HG03280 (cell line): ENCODE measurements around the gene CERS1.

Experiments
- ATAC-seq: cut with Tn5 transposase; IDR thresholded peaks from one replicate; pipeline ENCODE4 v1.9.1; 2021; ENCODE audit warnings: mild to moderate bottlenecking, moderate library complexity; ENCODE audit not compliant: unreplicated experiment

Gene CERS1

GRCh38 chr19:18843960-18844359 is 52.0 kb downstream of the CERS1 start:
- no peak for ATAC-seq

- no peak for ATAC-seq
Observed at GRCh38 chr19:18842166-18842565, 53.8 kb downstream of the CERS1 start.

- no peak for ATAC-seq
Observed at GRCh38 chr19:18841400-18841799, 54.6 kb downstream of the CERS1 start.

GRCh38 chr19:18840288-18841267 is 55.4 kb downstream of the CERS1 start:
- ATAC-seq, result no peak

- no peak for ATAC-seq
Observed at GRCh38 chr19:18839465-18840287, 56.3 kb downstream of the CERS1 start.

- ATAC-seq, result no peak
Observed at GRCh38 chr19:18834644-18834984, 61.3 kb downstream of the CERS1 start.

- ATAC-seq, result no peak
Observed at GRCh38 chr19:18833849-18834643, 61.9 kb downstream of the CERS1 start.

GRCh38 chr19:18833141-18833476 is 62.8 kb downstream of the CERS1 start:
- no peak for ATAC-seq

GRCh38 chr19:18832306-18833140 is 63.4 kb downstream of the CERS1 start:
- ATAC-seq, result peak; percentile 32

- peak; percentile 74 for ATAC-seq
Observed at GRCh38 chr19:18831524-18832305, 64.2 kb downstream of the CERS1 start, which contains the start of gene UPF1. Gene UPF1 (plus strand): TSS chr19:18831959. CDS start chr19:18832210, 251 bp downstream.

GRCh38 chr19:18830488-18830887 is 65.5 kb downstream of the CERS1 start:
- no peak for ATAC-seq

- ATAC-seq, result no peak
Observed at GRCh38 chr19:18828786-18829185, 67.2 kb downstream of the CERS1 start.
